MM.1S (cell line): Measurements from ENCODE around the gene RTRAF.

Experiments
- DNase-seq: peaks from one replicate; pipeline ENCODE4 v3.0.0-alpha.2; 2015
- H2AFZ ChIP-seq: fragments of 300-600 bp; sonication (generic); 2 replicates; pipeline ENCODE4 v1.6.0; 2016; ENCODE audit warnings: antibody characterized with exemption, low read length
- H3F3A ChIP-seq: fragments of 300-600 bp; sonication (generic); 2 replicates; pipeline ENCODE4 v1.6.1; 2016; ENCODE audit warnings: mild to moderate bottlenecking, antibody characterized with exemption, low read length, moderate library complexity, mixed read lengths; ENCODE audit not compliant: insufficient read depth
- H3K27ac ChIP-seq: fragments of 300-600 bp; sonication (generic); 2 replicates; pipeline ENCODE4 v1.5.1; 2016; ENCODE audit warnings: mild to moderate bottlenecking, low read length
- H3K27me3 ChIP-seq: fragments of 300-600 bp; sonication (generic); replicated peaks from 2 replicates; pipeline ENCODE4 v1.6.0; 2016; ENCODE audit warnings: low read length; ENCODE audit not compliant: insufficient read depth
- H3K36me3 ChIP-seq: fragments of 300-600 bp; sonication (generic); replicated peaks from 2 replicates; pipeline ENCODE4 v1.6.1; 2016; ENCODE audit warnings: mild to moderate bottlenecking, low read length, mixed read lengths; ENCODE audit not compliant: insufficient read depth
- H3K4me1 ChIP-seq: fragments of 300-600 bp; sonication (generic); 2 replicates; pipeline ENCODE4 v1.6.1; 2016; ENCODE audit warnings: low read length, mixed read lengths
- H3K4me2 ChIP-seq: fragments of 300-600 bp; sonication (generic); 2 replicates; pipeline ENCODE4 v1.6.0; 2016; ENCODE audit warnings: low read depth, low read length
- H3K4me3 ChIP-seq: fragments of 300-600 bp; sonication (generic); 2 replicates; pipeline ENCODE4 v1.5.1; 2016; ENCODE audit warnings: low read length, mixed read lengths
- H3K79me2 ChIP-seq: fragments of 300-600 bp; sonication (generic); 2 replicates; pipeline ENCODE4 v1.6.1; 2016; ENCODE audit warnings: mixed run types, low read length, mixed read lengths
- H3K9ac ChIP-seq: fragments of 300-600 bp; sonication (generic); 2 replicates; pipeline ENCODE4 v1.6.1; 2016; ENCODE audit warnings: low read length, mixed read lengths
- H3K9me2 ChIP-seq: fragments of 300-600 bp; sonication (generic); replicated peaks from 2 replicates; pipeline ENCODE4 v1.6.1; 2016; ENCODE audit warnings: mild to moderate bottlenecking, low read length, mixed read lengths; ENCODE audit not compliant: insufficient read depth
- H3K9me3 ChIP-seq: fragments of 300-600 bp; sonication (generic); replicated peaks from 2 replicates; pipeline ENCODE4 v1.6.1; 2016; ENCODE audit warnings: mild to moderate bottlenecking, low read length, mixed read lengths; ENCODE audit not compliant: insufficient read depth
- H4K20me1 ChIP-seq: fragments of 300-600 bp; sonication (generic); 2 replicates; pipeline ENCODE4 v1.6.1; 2016; ENCODE audit warnings: mild to moderate bottlenecking, low read length, moderate library complexity, mixed read lengths; ENCODE audit not compliant: insufficient read depth
- EZH2 ChIP-seq: fragments of 300-600 bp; sonication (generic); optimal IDR thresholded peaks from 2 replicates; pipeline ENCODE3; 2017; ENCODE audit warnings: low read depth, mild to moderate bottlenecking, antibody characterized with exemption, low read length, mixed read lengths
- EZH2phosphoT487 ChIP-seq: fragments of 300-600 bp; sonication (generic); IDR thresholded peaks from 2 replicates; pipeline ENCODE4 v1.6.1; 2018; ENCODE audit warnings: antibody characterized with exemption, low read length
- TF ChIP-seq, protein P1 (sequence below): fragments of 300-600 bp; sonication (generic); IDR thresholded peaks from 2 replicates; pipeline ENCODE4 v1.5.1; 2016; ENCODE audit warnings: antibody characterized with exemption, low read length, mixed read lengths

Gene RTRAF

DNA sequence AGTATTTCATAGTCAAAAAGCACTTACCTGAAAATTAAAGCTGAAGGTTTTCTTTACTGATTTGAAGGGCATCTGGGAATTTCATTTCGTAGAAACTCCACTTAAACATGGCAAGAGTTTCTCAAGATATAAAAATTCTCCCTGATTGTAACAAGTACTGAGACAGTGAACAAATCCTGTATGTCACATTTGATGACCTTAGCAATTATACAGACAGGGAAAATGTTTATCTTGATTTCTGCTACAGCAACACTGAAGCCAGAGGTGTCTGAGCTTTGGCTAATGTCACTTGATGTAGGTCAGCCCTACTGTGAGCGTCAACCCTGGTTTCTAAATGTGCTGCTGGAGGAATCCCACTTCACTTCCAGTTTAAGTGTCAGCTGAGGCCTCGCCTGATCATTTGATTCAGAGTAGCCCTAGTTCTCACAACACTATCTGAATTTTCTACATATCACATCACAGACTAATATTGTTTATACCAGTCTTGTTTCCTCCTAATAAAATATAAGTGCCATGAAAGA, 20.9 kb downstream of the RTRAF start:
- Histone ChIP-seq H3K27ac (no peak overlapping the region), H4K20me1 (no peaks in the 10 kb centered on the region), H2AFZ (no peak overlapping the region), H3K9me2 (no peaks in the 10 kb centered on the region), H3F3A (no peaks in the 10 kb centered on the region), H3K79me2 (no peaks in the 10 kb centered on the region), H3K27me3 (no peaks in the 10 kb centered on the region), H3K4me2 (no peak overlapping the region), H3K9me3 (no peaks in the 10 kb centered on the region), H3K9ac (no peak overlapping the region), H3K36me3 (no peaks in the 10 kb centered on the region), H3K4me1 (no peaks in the 10 kb centered on the region), H3K4me3 (no peak overlapping the region)
- TF ChIP-seq, protein P1, sequence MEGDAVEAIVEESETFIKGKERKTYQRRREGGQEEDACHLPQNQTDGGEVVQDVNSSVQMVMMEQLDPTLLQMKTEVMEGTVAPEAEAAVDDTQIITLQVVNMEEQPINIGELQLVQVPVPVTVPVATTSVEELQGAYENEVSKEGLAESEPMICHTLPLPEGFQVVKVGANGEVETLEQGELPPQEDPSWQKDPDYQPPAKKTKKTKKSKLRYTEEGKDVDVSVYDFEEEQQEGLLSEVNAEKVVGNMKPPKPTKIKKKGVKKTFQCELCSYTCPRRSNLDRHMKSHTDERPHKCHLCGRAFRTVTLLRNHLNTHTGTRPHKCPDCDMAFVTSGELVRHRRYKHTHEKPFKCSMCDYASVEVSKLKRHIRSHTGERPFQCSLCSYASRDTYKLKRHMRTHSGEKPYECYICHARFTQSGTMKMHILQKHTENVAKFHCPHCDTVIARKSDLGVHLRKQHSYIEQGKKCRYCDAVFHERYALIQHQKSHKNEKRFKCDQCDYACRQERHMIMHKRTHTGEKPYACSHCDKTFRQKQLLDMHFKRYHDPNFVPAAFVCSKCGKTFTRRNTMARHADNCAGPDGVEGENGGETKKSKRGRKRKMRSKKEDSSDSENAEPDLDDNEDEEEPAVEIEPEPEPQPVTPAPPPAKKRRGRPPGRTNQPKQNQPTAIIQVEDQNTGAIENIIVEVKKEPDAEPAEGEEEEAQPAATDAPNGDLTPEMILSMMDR: no peak
- no peak for TF ChIP-seq EZH2phosphoT487
- TF ChIP-seq EZH2: no peak
- no peak for DNase-seq

DNA sequence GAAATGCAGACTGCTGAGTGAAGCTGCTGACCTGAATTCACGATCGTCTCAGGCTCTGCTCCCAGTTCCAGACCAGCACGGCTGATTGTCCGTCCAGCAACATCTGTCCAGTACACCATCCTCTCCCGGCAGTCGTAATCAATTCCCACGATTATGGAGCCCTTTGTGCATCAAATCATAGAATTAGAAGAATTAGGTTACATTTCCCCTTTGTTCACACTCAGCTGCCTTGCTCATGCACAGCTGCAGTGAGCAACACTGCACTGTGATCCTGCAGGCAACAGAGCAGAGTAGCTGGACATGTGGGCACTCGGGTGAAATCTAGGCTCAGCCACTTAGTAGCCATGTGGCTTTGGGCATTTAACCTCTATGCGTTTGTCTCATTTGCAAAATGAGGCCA, 22.2 kb downstream of the RTRAF start:
- no peaks in the 10 kb centered on the region for H3K79me2 ChIP-seq
- H2AFZ ChIP-seq: no peak overlapping the region
- H3K9ac ChIP-seq: no peak overlapping the region
- no peak overlapping the region for H3K4me2 ChIP-seq
- no peak for DNase-seq
- no peaks in the 10 kb centered on the region for H3K27me3 ChIP-seq
- H3K4me1 ChIP-seq: no peaks in the 10 kb centered on the region
- H3K4me3 ChIP-seq: no peak overlapping the region
- TF ChIP-seq EZH2phosphoT487 (no peak), EZH2 (no peak)
- TF ChIP-seq, protein P1: no peak
- no peaks in the 10 kb centered on the region for H3F3A ChIP-seq
- no peaks in the 10 kb centered on the region for H4K20me1 ChIP-seq
- no peak overlapping the region for H3K27ac ChIP-seq
- H3K36me3 ChIP-seq: no peaks in the 10 kb centered on the region
- H3K9me3 ChIP-seq: no peaks in the 10 kb centered on the region
- H3K9me2 ChIP-seq: no peaks in the 10 kb centered on the region

DNA sequence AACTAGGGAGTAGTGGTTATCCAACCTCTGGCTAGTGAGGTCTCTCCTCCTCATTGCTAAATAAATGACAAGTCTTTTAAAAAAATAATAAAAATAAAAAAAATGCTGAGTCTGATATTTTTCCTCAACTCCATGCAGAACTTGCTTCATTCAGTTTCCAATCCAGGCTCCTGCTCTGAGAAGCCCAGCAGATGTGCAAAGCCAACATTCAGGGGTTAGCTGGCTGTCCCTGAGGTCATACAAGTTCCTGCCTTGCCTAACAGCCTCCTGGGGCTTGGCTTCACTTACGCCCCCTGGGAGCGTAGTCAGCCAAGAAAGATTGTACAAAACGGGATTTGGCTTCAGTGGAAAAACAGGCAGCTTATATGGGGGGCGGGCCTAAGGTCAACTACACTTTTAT, 23.3 kb downstream of the RTRAF start:
- Histone ChIP-seq H3K4me3 (no peak overlapping the region), H3K9ac (no peak overlapping the region), H3K4me1 (no peaks in the 10 kb centered on the region)

DNA sequence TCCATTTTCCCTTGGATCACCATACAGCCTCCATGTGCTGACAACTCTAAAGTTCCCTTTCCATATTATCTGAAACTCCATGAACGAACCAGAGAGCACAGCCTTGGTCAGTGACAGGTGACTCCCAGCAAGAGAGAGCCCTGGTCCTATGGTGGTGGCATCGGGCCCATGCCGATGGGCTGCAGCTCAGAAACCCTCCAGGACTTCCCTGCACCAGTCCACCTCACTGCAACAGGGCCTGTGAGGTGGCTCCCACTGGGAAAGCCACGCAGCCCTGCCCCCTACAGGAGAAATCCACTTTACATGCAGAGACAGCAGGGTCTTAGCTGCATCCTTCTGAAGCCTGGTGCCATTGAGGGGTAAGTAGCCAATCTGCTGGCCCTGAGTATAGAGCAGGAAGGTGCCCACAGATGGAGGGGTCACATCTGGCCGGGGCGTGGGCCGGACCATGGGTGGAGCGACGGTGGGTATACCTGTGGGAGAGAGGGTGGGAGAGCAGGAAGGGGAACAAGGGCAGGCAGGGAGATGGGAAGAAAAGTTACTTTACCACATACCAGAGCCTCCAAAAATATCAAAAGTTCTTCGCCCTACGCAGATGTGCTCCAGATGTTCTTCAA, 24.7 kb downstream of the RTRAF start:
- no peaks in the 10 kb centered on the region for H3K4me1 ChIP-seq
- DNase-seq: no peak
- no peaks in the 10 kb centered on the region for H4K20me1 ChIP-seq
- no peak overlapping the region for H3K4me3 ChIP-seq
- no peaks in the 10 kb centered on the region for H3K79me2 ChIP-seq
- H3K36me3 ChIP-seq: no peaks in the 10 kb centered on the region
- no peak overlapping the region for H2AFZ ChIP-seq
- no peak overlapping the region for H3K27ac ChIP-seq
- no peaks in the 10 kb centered on the region for H3K9me2 ChIP-seq
- H3K9me3 ChIP-seq: no peaks in the 10 kb centered on the region
- H3K4me2 ChIP-seq: no peak overlapping the region
- no peaks in the 10 kb centered on the region for H3K27me3 ChIP-seq
- TF ChIP-seq EZH2phosphoT487: no peak
- TF ChIP-seq, protein P1: peak; percentile 10; the same call in 1 of the 2 replicates
- no peak for TF ChIP-seq EZH2
- H3F3A ChIP-seq: no peaks in the 10 kb centered on the region
- no peak overlapping the region for H3K9ac ChIP-seq

More for the DNA sequence above, 23.3 kb downstream of the RTRAF start:
- Histone ChIP-seq H3K9me3 (no peaks in the 10 kb centered on the region), H3K27ac (no peak overlapping the region), H3K9me2 (no peaks in the 10 kb centered on the region), H3K79me2 (no peaks in the 10 kb centered on the region), H3K27me3 (no peaks in the 10 kb centered on the region), H3K36me3 (no peaks in the 10 kb centered on the region), H2AFZ (no peak overlapping the region), H3K4me2 (no peak overlapping the region), H4K20me1 (no peaks in the 10 kb centered on the region), H3F3A (no peaks in the 10 kb centered on the region)
- DNase-seq: no peak
- TF ChIP-seq EZH2phosphoT487 (no peak), EZH2 (no peak)
